ENCODE measurements around the gene CTNNBL1. TPM values are rescaled to one million over a fixed set of nuclear protein-coding genes. Genes with fewer than 3 reads are reported as not detected.

Gene CTNNBL1
- total RNA-seq, 1 experiment from 2014 or later: 203 TPM

DNA sequence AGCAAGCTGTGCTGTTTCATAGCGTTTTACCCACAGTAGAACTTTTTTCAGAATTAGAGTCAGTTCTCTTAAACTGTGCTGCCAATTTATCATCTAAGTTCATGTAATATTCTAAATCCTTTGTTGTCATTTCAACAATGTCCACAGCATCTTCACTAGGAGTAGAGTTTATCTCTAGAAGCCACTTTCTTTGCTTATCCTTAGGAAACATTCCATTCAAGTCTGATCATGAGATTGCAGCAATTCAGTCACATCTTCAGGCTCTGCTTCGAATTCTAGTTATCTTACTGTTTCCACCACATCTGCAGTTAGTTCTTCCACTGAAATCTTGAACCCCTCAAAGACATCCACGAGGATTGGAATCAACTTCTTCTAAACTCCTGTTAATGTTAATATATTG, 12.5 kb downstream of the CTNNBL1 start:
- peaks cover 8% of the 10 kb centered on the region for H3K4me1 Mint-ChIP-seq (ENCODE audit: low read depth, unreplicated experiment)
- Histone ChIP-seq H3K9me3 (no peaks in the 10 kb centered on the region), H3K4me3 (ENCODE audit: low read depth, low read length) (no peak overlapping the region), H3K27me3 (replicated peaks; ENCODE audit: control insufficient read depth, insufficient read depth, low read length) (no peaks in the 10 kb centered on the region), H3K4me1 (peaks cover 40% of the 10 kb centered on the region), H3K36me3 (ENCODE audit: control insufficient read depth, insufficient read depth, low read length) (no peaks in the 10 kb centered on the region)
- no peak overlapping the region for H3K27ac Mint-ChIP-seq (ENCODE audit: unreplicated experiment)
- CTCF ChIA-PET: no interaction called here
- H3K36me3 Mint-ChIP-seq (ENCODE audit: insufficient read depth, unreplicated experiment): peaks cover 5% of the 10 kb centered on the region
- POLR2A ChIA-PET: no interaction called here
- BruUV-seq (replicated peaks): no TSS peak
- H3K9me3 Mint-ChIP-seq (ENCODE audit: unreplicated experiment): no peaks in the 10 kb centered on the region
- intact Hi-C loops (cut with micrococcal nuclease; ENCODE audit: unreplicated experiment): no loop called here
- TF ChIP-seq, protein P1, sequence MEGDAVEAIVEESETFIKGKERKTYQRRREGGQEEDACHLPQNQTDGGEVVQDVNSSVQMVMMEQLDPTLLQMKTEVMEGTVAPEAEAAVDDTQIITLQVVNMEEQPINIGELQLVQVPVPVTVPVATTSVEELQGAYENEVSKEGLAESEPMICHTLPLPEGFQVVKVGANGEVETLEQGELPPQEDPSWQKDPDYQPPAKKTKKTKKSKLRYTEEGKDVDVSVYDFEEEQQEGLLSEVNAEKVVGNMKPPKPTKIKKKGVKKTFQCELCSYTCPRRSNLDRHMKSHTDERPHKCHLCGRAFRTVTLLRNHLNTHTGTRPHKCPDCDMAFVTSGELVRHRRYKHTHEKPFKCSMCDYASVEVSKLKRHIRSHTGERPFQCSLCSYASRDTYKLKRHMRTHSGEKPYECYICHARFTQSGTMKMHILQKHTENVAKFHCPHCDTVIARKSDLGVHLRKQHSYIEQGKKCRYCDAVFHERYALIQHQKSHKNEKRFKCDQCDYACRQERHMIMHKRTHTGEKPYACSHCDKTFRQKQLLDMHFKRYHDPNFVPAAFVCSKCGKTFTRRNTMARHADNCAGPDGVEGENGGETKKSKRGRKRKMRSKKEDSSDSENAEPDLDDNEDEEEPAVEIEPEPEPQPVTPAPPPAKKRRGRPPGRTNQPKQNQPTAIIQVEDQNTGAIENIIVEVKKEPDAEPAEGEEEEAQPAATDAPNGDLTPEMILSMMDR (IDR thresholded peaks at IDR 0.05; ENCODE audit: insufficient read depth in 1 of 2, low read depth in 1 of 2, low read length in 1 of 2, severe bottlenecking in 1 of 2, unreplicated experiment in 1 of 2): no peak
- no peak overlapping the region for H3K4me3 Mint-ChIP-seq (ENCODE audit: unreplicated experiment)
- H3K27me3 Mint-ChIP-seq (ENCODE audit: insufficient read depth, unreplicated experiment): no peaks in the 10 kb centered on the region
- no peak for DNase-seq

DNA sequence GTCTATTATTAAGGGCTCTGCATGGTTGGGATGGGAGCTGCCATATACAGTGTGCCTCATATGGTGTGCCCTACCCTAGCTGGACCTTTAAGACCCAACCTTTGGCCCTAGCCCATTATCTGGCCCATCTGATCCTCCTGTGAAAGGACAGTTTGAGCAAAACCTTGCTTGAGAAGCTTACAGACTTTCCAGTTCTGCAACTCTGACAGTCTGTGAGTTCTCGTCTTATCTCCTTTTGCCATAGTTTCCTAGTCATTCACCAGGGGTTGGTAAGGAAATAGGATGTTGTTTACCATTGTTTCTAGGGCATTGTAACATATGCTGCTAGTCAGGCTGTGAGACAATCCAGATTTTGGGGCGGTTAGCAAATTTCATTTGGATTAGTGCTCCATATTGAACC, 17.2 kb downstream of the CTNNBL1 start:
- peaks cover 29% of the 10 kb centered on the region for H3K4me1 Mint-ChIP-seq (ENCODE audit: low read depth, unreplicated experiment)
- no peak overlapping the region for H3K4me3 ChIP-seq (ENCODE audit: low read depth, low read length)
- intact Hi-C loops (cut with micrococcal nuclease; ENCODE audit: unreplicated experiment): loop anchor here (1.0 kb wide), 4 partner anchors 9 to 47 kb away; partner anchors contain the start of gene CTNNBL1
- DNase-seq: peak; percentile 78 to 88
- TF ChIP-seq, protein P1 (IDR thresholded peaks at IDR 0.05; ENCODE audit: insufficient read depth in 1 of 2, low read depth in 1 of 2, low read length in 1 of 2, severe bottlenecking in 1 of 2, unreplicated experiment in 1 of 2): no peak
- no peaks in the 10 kb centered on the region for H3K27me3 ChIP-seq (replicated peaks; ENCODE audit: control insufficient read depth, insufficient read depth, low read length)
- H3K9me3 Mint-ChIP-seq (ENCODE audit: unreplicated experiment): no peaks in the 10 kb centered on the region
- H3K4me1 ChIP-seq: peaks cover 41% of the 10 kb centered on the region
- peak overlapping the region; percentile 3 for H3K4me3 Mint-ChIP-seq (ENCODE audit: unreplicated experiment)
- no peaks in the 10 kb centered on the region for H3K27me3 Mint-ChIP-seq (ENCODE audit: insufficient read depth, unreplicated experiment)
- ChIA-PET CTCF (interaction anchor here (0.9 kb wide), 2 partner anchors 45 to 47 kb away, joined by 3 to 4 read pairs; no protein-coding TSS in a partner anchor), POLR2A (interaction anchor here (1.0 kb wide), 1 partner anchor 17 kb away, joined by 3 read pairs; the partner anchor contains the start of gene CTNNBL1)
- no peaks in the 10 kb centered on the region for H3K9me3 ChIP-seq
- no TSS peak for BruUV-seq (replicated peaks)
- H3K36me3 Mint-ChIP-seq (ENCODE audit: insufficient read depth, unreplicated experiment): peaks cover 17% of the 10 kb centered on the region
- H3K36me3 ChIP-seq (ENCODE audit: control insufficient read depth, insufficient read depth, low read length): no peaks in the 10 kb centered on the region
- H3K27ac Mint-ChIP-seq (ENCODE audit: unreplicated experiment): peak overlapping the region; percentile 69

DNA sequence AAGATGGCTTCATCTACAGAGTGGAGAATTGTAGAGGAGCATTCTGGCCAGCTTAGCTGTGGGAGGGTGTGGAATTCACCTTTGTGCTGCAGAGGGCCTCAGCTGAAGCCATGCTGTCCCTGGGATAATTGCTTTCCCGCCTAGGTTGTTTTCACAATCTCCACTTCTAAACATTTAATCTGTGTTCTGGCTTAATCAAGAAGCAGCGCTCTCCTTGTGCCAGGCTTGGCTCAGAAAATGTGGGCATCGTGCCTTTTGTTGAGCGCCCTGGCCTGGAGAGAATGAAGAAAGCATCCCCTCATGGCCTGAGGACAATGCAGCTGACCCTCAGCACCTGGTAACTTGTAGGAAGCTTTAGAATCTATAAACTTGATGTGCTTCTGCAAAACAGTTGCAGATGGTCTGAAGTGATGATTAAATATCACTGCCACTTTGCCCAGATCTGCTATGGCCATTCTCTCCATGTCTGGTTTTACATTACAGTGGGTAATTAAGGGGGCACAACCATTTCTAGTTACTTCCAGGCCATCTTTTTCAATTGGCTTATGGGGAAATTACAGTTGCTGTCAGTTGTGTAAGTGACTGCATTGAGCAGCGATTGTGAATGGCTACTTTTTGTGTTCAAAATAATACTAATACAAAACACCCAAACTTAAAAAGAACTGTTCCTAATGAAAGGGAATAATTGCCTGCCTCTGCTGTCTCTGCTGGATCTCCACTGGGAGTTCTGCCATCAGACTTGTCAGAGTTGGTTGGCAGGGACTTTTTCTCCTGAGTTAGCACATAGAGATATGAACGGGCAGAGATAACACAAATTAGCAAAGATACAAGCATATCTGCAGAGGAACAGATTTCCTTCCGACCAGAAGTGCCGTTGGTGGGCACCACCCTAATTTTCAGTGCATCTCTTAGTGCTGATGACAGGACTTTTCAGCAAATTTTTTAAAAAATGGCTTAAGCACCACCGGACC, 18.4 kb downstream of the CTNNBL1 start:
- no TSS peak for BruUV-seq (replicated peaks)
- H3K27me3 Mint-ChIP-seq (ENCODE audit: insufficient read depth, unreplicated experiment): no peaks in the 10 kb centered on the region
- ChIA-PET CTCF (interaction anchor here (0.5 to 0.9 kb wide), 2 partner anchors 43 to 280 kb away, joined by 3 to 4 read pairs; no protein-coding TSS in a partner anchor), POLR2A (interaction anchor here (0.7 kb wide), 1 partner anchor 10 kb away, joined by 3 read pairs; no protein-coding TSS in a partner anchor)
- Histone ChIP-seq H3K4me3 (ENCODE audit: low read depth, low read length) (no peak overlapping the region), H3K36me3 (ENCODE audit: control insufficient read depth, insufficient read depth, low read length) (no peaks in the 10 kb centered on the region), H3K27me3 (replicated peaks; ENCODE audit: control insufficient read depth, insufficient read depth, low read length) (no peaks in the 10 kb centered on the region), H3K9me3 (no peaks in the 10 kb centered on the region), H3K4me1 (peaks cover 43% of the 10 kb centered on the region)
- H3K36me3 Mint-ChIP-seq (ENCODE audit: insufficient read depth, unreplicated experiment): peaks cover 17% of the 10 kb centered on the region
- DNase-seq: no peak
- H3K9me3 Mint-ChIP-seq (ENCODE audit: unreplicated experiment): no peaks in the 10 kb centered on the region
- TF ChIP-seq, protein P1 (IDR thresholded peaks at IDR 0.05; ENCODE audit: insufficient read depth in 1 of 2, low read depth in 1 of 2, low read length in 1 of 2, severe bottlenecking in 1 of 2, unreplicated experiment in 1 of 2): no peak
- H3K4me3 Mint-ChIP-seq (ENCODE audit: unreplicated experiment): no peak overlapping the region
- intact Hi-C loops (cut with micrococcal nuclease; ENCODE audit: unreplicated experiment): loop anchor here (1.0 kb wide), 4 partner anchors 10 to 46 kb away; partner anchors contain the start of gene CTNNBL1
- H3K27ac Mint-ChIP-seq (ENCODE audit: unreplicated experiment): peak overlapping the region; percentile 69
- H3K4me1 Mint-ChIP-seq (ENCODE audit: low read depth, unreplicated experiment): peaks cover 37% of the 10 kb centered on the region
